Measurements from ENCODE around the gene SERPINA3.

- TF ChIP-seq POLR2A (IDR thresholded peaks at IDR 0.05; ENCODE audit: low read length) (no peak), GATA1 (IDR thresholded peaks at IDR 0.05; ENCODE audit: low read depth, low read length) (no peak)
Measured at GRCh38 chr14:94623422-94623809, 11.2 kb downstream of the SERPINA3 start.
